K562 (cell line): ENCODE data around the gene PNMA6F. TPM values are rescaled to one million over a fixed set of nuclear protein-coding genes. Genes with fewer than 3 reads are reported as not detected.

ENCODE experiments used
- ATAC-seq: fragments of 200-7000 bp; cut with Tn5 transposase; 3 replicates; pipeline ENCODE4 v1.9.1; 2020; ENCODE audit warnings: moderate library complexity
- BruUV-seq: library from RNA; stranded (reverse); fragments of 400-500 nt; replicated peaks from 2 replicates; lab custom pipeline; 2021; lab: Mats Ljungman, UMichigan
- CTCF ChIA-PET: fragments of 300-600 bp; formaldehyde crosslinking; extraction: SDS; loops from one replicate; lab custom pipeline; 2021; ENCODE audit warnings: low intra/inter-chr PET ratio; lab: Yijun Ruan, JAX
- POLR2A ChIA-PET: fragments of 300-600, 350-650 bp; sonication (Branson Sonifier 250); formaldehyde crosslinking; extraction: SDS; loops from one replicate; lab custom pipeline; 2021; ENCODE audit warnings: antibody characterized with exemption, inconsistent platforms; lab: Yijun Ruan, JAX
- DNase-seq, 4 experiments: peaks; one replicate each; pipeline versions ENCODE4 v3.0.0 to v3.0.0-alpha.2; 2011 to 2018; ENCODE audit warnings: low spot score in 3 of 4, mixed read lengths in 3 of 4; ENCODE audit errors: extremely low read depth in 1 of 4
- FAIRE-seq: peaks from 2 replicates; lab custom pipeline; 2011; peaks lifted over from hg19 to GRCh38; lab: Jason Lieb, UNC
- H2AFZ ChIP-seq: 2 replicates; pipeline ENCODE4 v1.6.0; 2011; ENCODE audit warnings: low read depth, low read length, control low read depth, inconsistent platforms
- H3K27ac ChIP-seq: fragments of 200-600 bp; 3 replicates; pipeline ENCODE4 v1.8.0; 2011; ENCODE audit warnings: low read depth, mild to moderate bottlenecking, control low read depth, inconsistent platforms, low read length, moderate library complexity, mixed read lengths; ENCODE audit errors: extremely low read depth
- H3K27me3 ChIP-seq, 2 experiments: fragments of 300-600 bp in 1 of 2; 2 replicates in 1 of 2; 3 replicates in 1 of 2; pipeline versions ENCODE4 v1.6.0 to v1.8.0; 2011; ENCODE audit warnings: inconsistent platforms in 2 of 2, low read length in 2 of 2, mild to moderate bottlenecking in 1 of 2, mixed read lengths in 1 of 2, moderate library complexity in 1 of 2; ENCODE audit not compliant: control insufficient read depth in 2 of 2, insufficient read depth in 2 of 2
- H3K36me3 ChIP-seq: fragments of 300-600 bp; 3 replicates; pipeline ENCODE4 v1.8.0; 2011; ENCODE audit warnings: mild to moderate bottlenecking, low read length, inconsistent platforms; ENCODE audit not compliant: control insufficient read depth, insufficient read depth
- H3K4me1 ChIP-seq, 2 experiments: fragments of 200-600 bp in 1 of 2; replicated peaks in 1 of 2; 2 replicates in 1 of 2; 3 replicates in 1 of 2; pipeline versions ENCODE4 v1.5.1 to v1.8.0; 2011; ENCODE audit warnings: inconsistent platforms in 2 of 2, low read length in 2 of 2, mild to moderate bottlenecking in 1 of 2, mixed read lengths in 1 of 2, moderate library complexity in 1 of 2; ENCODE audit not compliant: control insufficient read depth in 2 of 2, insufficient read depth in 2 of 2
- H3K4me2 ChIP-seq: 2 replicates; pipeline ENCODE4 v1.6.1; 2011; ENCODE audit warnings: low read length, control low read depth, inconsistent platforms, mixed read lengths; ENCODE audit not compliant: insufficient read depth
- H3K4me3 ChIP-seq: fragments of 200-600 bp; sonication (generic), shearing (Covaris generic); 2 replicates; pipeline ENCODE4 v1.5.1; 2016; ENCODE audit warnings: control low read depth, inconsistent platforms
- H3K79me2 ChIP-seq: fragments of 200-600 bp; 3 replicates; pipeline ENCODE4 v1.8.0; 2011; ENCODE audit warnings: low read length, inconsistent platforms; ENCODE audit not compliant: control insufficient read depth, insufficient read depth
- H3K9ac ChIP-seq, 2 experiments: 2 replicates each; pipeline versions ENCODE4 v1.6.0 to v1.6.1; 2011; ENCODE audit warnings: low read depth in 2 of 2, low read length in 2 of 2, control low read depth in 1 of 2, inconsistent platforms in 1 of 2, mild to moderate bottlenecking in 1 of 2, mixed read lengths in 1 of 2; ENCODE audit not compliant: insufficient read depth in 1 of 2
- H3K9me1 ChIP-seq: one replicate; pipeline ENCODE4 v1.6.0; 2011; ENCODE audit warnings: inconsistent platforms, mild to moderate bottlenecking, low read length, moderate library complexity; ENCODE audit not compliant: control insufficient read depth, insufficient read depth
- H3K9me3 ChIP-seq: replicated peaks from 2 replicates; pipeline ENCODE4 v1.5.1; 2011; ENCODE audit warnings: low read depth, low read length, inconsistent platforms; ENCODE audit not compliant: control insufficient read depth, insufficient read depth
- H4K20me1 ChIP-seq: replicated peaks from 2 replicates; pipeline ENCODE4 v1.6.1; 2011; ENCODE audit warnings: low read length, inconsistent platforms, mixed read lengths; ENCODE audit not compliant: control insufficient read depth, insufficient read depth
- GATA2 ChIP-seq: sonication (generic); formaldehyde crosslinking; IDR thresholded peaks from 2 replicates; pipeline ENCODE4 v1.4.0; 2020; ENCODE audit warnings: mild to moderate bottlenecking, missing genetic modification reagents
- MCM5 ChIP-seq: fragments of 450-650 bp; IDR thresholded peaks from 2 replicates; pipeline ENCODE4 v1.6.1; 2016; ENCODE audit warnings: low read depth
- RBM25 ChIP-seq: fragments of 200-400 bp; formaldehyde crosslinking; IDR thresholded peaks from 2 replicates; pipeline ENCODE4 v1.6.1; 2018; ENCODE audit warnings: low read length, low read depth, moderate library complexity; ENCODE audit not compliant: severe bottlenecking
- RUNX1 ChIP-seq: sonication (generic); IDR thresholded peaks from 2 replicates; pipeline ENCODE4 v1.6.1; 2016; ENCODE audit warnings: antibody characterized with exemption, low read depth
- TAF15 ChIP-seq: fragments of 200-400 bp; formaldehyde crosslinking; IDR thresholded peaks from 2 replicates; pipeline ENCODE4 v1.6.1; 2017; ENCODE audit warnings: mild to moderate bottlenecking, low read depth, low read length, moderate library complexity
- WHSC1 ChIP-seq: IDR thresholded peaks from one replicate; pipeline ENCODE4 v1.6.1; 2012; ENCODE audit warnings: low read length, control low read depth, inconsistent platforms
- ZNF134 ChIP-seq: fragments of 250-450 bp; sonication (Bioruptor Pico); conservative IDR thresholded peaks from 2 replicates; pipeline ENCODE4 v1.4.0; 2020
- ZNF239 ChIP-seq: fragments of 250-450 bp; sonication (Bioruptor Pico); IDR thresholded peaks from 2 replicates; pipeline ENCODE4 v1.4.0; 2020; ENCODE audit warnings: mild to moderate bottlenecking
- ZNF316 ChIP-seq: fragments of 450-650 bp; IDR thresholded peaks from 2 replicates; pipeline ENCODE4 v1.6.1; 2016
- ZNF778 ChIP-seq: fragments of 450-650 bp; formaldehyde crosslinking; IDR thresholded peaks from 2 replicates; pipeline ENCODE4 v1.4.0; 2020; ENCODE audit warnings: mild to moderate bottlenecking, moderate library complexity
- WGBS: fragments of 100-300 bp; shearing (Covaris generic); methylation state at CpG from one replicate; pipeline ENCODE4 v1.1.6; 2016; ENCODE audit warnings: low coverage, mixed read lengths; ENCODE audit not compliant: insufficient coverage; ENCODE audit errors: missing lambda C conversion rate; 5-methylcytosine and 5-hydroxymethylcytosine counted together
- in situ Hi-C: fragments of 300-500 bp; cut with MboI; formaldehyde crosslinking; loops from 4 replicates; pipeline ENCODE4 v1.15.0; 2018; ENCODE audit warnings: inconsistent platforms, mixed read lengths
- intact Hi-C: fragments of 100-400 bp; cut with micrococcal nuclease; formaldehyde crosslinking; loops from 2 replicates; pipeline ENCODE4 v1.14.2; 2022
- polyA plus RNA-seq, 8 experiments: library from polyadenylated mRNA; depleted of rRNA in 4 of 8; stranded (reverse) in 5 of 8; unstranded in 3 of 8; fragments of >200 nt; fragmentation: Nextera tagmentation in 2 of 8; fragmentation: Illumina TruSeq in 1 of 8; extraction: Ambion mirVana in 2 of 8; extraction: Trizol in 1 of 8; gene quantifications; 2 replicates each; pipeline versions ENCODE4 v1.2.1 to v1.2.3, GENCODE V29; 2011 to 2014; ENCODE audit warnings: inconsistent platforms in 1 of 8, missing spikeins in 1 of 8
- total RNA-seq, 7 experiments: library from RNA; depleted of rRNA in 6 of 7; stranded (reverse); fragments of >200 nt in 6 of 7; fragmentation: Illumina TruSeq in 2 of 7; extraction: Trizol in 2 of 7; gene quantifications; 2 replicates each; pipeline versions ENCODE4 v1.2.1 to v1.2.3, GENCODE V29; 2011 to 2021; ENCODE audit warnings: low replicate concordance in 1 of 7
- TF ChIP-seq, protein P1 (sequence below): fragments of 450-650 bp; IDR thresholded peaks from 2 replicates; pipeline ENCODE4 v1.6.1; 2016; ENCODE audit warnings: missing biosample characterization, missing genetic modification characterization
- TF ChIP-seq, protein P2 (sequence below): fragments of 250-450 bp; sonication (Bioruptor Pico); IDR thresholded peaks from 2 replicates; pipeline ENCODE4 v1.5.0; 2021; ENCODE audit warnings: mild to moderate bottlenecking, moderate library complexity

PNMA6F gene
- total and polyA plus RNA-seq, 9 of the 15 experiments (the other 6 are each of a cell fraction or from before 2014, with no cell fraction given) = not detected

DNA sequence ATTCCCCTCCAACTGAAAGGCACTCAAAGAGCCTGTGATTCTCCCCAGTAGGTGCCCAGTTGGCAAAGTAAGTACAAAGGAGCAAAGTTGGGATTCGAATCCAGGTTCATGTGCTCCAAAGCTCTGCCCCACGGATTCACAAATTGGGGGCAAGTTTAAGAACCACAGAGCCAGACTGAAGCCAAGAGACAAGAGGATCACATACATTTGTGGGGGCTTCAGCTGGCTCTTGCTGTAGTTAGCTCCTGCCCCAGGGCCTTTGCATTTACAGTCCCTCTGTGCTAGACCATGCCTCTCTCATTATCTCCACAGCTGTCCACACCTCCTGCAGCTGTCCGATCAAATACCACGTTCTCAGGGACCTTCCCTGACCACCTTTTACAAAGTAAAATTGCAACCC lies 18.8 kb downstream of the PNMA6F start:
- H3K27me3 ChIP-seq = peaks cover 0 to 35% of the 10 kb centered on the region in 2 experiments; a peak in 2 of 5 replicates
- in situ Hi-C loops = no loop called here
- FAIRE-seq = no peak
- ChIA-PET POLR2A (no interaction called here), CTCF (no interaction called here)
- no peak overlapping the region for H3K4me3 ChIP-seq
- H4K20me1 ChIP-seq = no peaks in the 10 kb centered on the region
- WGBS = 10% methylated on average over 4 of the region's 4 CpGs
- no peaks in the 10 kb centered on the region for H3K9me3 ChIP-seq
- BruUV-seq = no TSS peak
- H3K27ac ChIP-seq = no peak overlapping the region
- H3K79me2 ChIP-seq = no peaks in the 10 kb centered on the region
- no peak overlapping the region for H2AFZ ChIP-seq
- no peaks in the 10 kb centered on the region for H3K9me1 ChIP-seq
- no peak for TF ChIP-seq ZNF134 (CRISPR knock-in tag)
- TF ChIP-seq GATA2 (CRISPR knock-in tag) = no peak
- peak; percentile 19 for TF ChIP-seq RBM25
- H3K36me3 ChIP-seq = no peaks in the 10 kb centered on the region
- H3K4me2 ChIP-seq = no peak overlapping the region
- peaks cover 0 to 4% of the 10 kb centered on the region in 2 experiments; a peak in 3 of 5 replicates for H3K4me1 ChIP-seq
- no peak for ATAC-seq
- intact Hi-C loops = no loop called here
- no peak overlapping the region for H3K9ac ChIP-seq
- no peak for DNase-seq

DNA sequence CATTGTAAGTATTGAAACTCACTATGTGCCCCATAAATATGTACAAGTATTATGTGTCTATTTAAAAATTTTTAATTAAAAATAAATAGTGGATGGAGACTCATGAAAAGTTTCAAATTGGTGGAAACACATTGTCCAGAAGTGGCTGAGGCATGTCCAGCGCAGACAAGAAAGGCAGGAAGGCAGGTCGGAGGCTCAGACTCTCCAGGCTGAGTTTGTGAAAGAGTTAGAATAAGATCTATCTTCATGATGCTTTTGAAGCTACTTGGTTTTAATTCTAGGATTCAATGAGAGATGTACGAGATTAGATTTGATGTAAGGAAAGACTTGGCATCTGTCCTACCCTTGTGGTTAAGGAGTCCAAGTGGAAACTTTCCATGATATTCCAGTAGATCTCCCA lies 19.8 kb downstream of the PNMA6F start:
- Histone ChIP-seq H2AFZ (no peak overlapping the region), H3K4me3 (no peak overlapping the region), H3K79me2 (no peaks in the 10 kb centered on the region), H3K4me1 (peaks cover 0 to 3% of the 10 kb centered on the region in 2 experiments; a peak in 3 of 5 replicates), H3K9me3 (no peaks in the 10 kb centered on the region), H4K20me1 (no peaks in the 10 kb centered on the region), H3K27me3 (peaks cover 0 to 28% of the 10 kb centered on the region in 2 experiments; a peak in 2 of 5 replicates), H3K27ac (no peak overlapping the region), H3K4me2 (no peak overlapping the region), H3K9me1 (no peaks in the 10 kb centered on the region), H3K9ac (no peak overlapping the region), H3K36me3 (no peaks in the 10 kb centered on the region)
- no peak for FAIRE-seq
- CTCF ChIA-PET = no interaction called here
- no peak for DNase-seq
- BruUV-seq = no TSS peak
- whole genome bisulfite sequencing = 24% methylated on average over 3 of the region's 3 CpGs
- intact Hi-C loops = no loop called here
- no peak for ATAC-seq
- in situ Hi-C loops = no loop called here
- POLR2A ChIA-PET = no interaction called here
- no peak for TF ChIP-seq TAF15
- no peak for TF ChIP-seq RUNX1
- TF ChIP-seq, protein P1, sequence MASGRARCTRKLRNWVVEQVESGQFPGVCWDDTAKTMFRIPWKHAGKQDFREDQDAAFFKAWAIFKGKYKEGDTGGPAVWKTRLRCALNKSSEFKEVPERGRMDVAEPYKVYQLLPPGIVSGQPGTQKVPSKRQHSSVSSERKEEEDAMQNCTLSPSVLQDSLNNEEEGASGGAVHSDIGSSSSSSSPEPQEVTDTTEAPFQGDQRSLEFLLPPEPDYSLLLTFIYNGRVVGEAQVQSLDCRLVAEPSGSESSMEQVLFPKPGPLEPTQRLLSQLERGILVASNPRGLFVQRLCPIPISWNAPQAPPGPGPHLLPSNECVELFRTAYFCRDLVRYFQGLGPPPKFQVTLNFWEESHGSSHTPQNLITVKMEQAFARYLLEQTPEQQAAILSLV (tag) = no peak
- no peak for TF ChIP-seq ZNF239 (CRISPR knock-in tag)
- no peak for TF ChIP-seq ZNF778 (CRISPR knock-in tag)
- TF ChIP-seq MCM5 = no peak
- no peak for TF ChIP-seq WHSC1
- TF ChIP-seq ZNF316 = no peak
- TF ChIP-seq, protein P2, sequence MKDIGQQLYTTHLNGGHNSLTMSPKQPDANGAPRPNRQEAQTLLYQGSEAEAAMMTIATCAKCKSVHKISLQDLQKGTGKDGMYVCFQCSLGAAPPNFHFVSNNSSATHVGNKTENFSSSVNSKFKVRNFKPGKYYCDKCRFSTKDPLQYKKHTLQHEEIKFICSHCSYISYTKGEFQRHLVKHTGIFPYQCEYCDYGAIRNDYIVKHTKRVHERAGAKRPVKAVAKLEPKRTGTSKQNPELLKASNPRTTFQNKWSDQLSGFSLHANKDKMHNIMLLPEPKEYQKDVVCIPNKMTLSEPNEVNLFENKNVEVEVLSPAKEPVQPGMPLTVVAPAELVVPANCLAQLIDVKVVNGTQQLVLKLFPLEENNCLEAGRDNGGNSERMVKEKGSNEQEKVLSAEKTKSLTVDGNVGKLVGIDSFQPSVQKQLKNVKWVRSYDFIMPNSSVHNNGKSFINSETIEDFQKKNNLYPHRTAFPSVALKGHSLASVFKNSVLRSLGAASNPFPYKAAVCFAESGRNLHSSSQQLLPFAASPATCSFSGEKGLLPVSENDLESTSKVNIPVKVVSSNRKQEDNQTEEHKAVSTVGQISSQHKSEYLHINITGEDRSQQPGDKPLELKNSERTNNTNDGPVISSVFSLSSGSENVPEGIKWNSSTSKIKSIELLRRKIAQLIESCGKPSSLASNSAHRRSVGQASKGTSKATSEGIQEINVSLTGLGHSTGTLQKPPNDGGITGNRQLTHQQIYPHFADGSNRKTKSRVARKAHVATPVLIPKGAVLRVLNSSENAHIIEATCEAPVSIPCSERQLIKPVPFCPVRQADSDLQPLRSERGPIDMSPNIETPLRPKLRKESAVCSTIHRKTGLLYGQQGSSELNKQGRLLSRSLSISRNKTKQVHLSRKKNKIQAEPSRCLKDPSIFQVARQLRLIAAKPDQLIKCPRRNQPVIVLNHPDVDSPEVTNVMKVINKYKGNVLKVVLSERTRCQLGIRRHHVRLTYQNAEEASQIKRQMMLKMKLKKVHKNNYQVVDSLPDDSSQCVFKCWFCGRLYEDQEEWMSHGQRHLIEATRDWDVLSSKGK (CRISPR knock-in tag) = no peak
